ENCODE results near the gene POLR2F. TPM values are rescaled to one million over a fixed set of nuclear protein-coding genes. Genes with fewer than 3 reads are reported as not detected.

The POLR2F gene
- total RNA-seq, 1 experiment from 2014 or later: 107 TPM

- intact Hi-C loops (cut with micrococcal nuclease): no loop called here
- Histone ChIP-seq H3K27ac (ENCODE audit: low read depth, low read length) (no peak overlapping the region), H3K36me3 (ENCODE audit: control insufficient read depth in 1 of 2, insufficient read depth in 2 of 2, low read length in 2 of 2) (no peaks in the 10 kb centered on the region), H3K4me1 (ENCODE audit: control insufficient read depth in 1 of 2, insufficient read depth in 2 of 2, low read length in 2 of 2) (no peaks in the 10 kb centered on the region), H3K27me3 (ENCODE audit: insufficient read depth, low read length) (no peaks in the 10 kb centered on the region), H3K9me2 (ENCODE audit: insufficient read depth) (no peaks in the 10 kb centered on the region), H2AFZ (ENCODE audit: low read depth, low read length, poor library complexity, severe bottlenecking) (no peak overlapping the region), H3K4me3 (replicated peaks in 1 of 2; ENCODE audit: low read depth in 1 of 2, low read length in 2 of 2) (no peak overlapping the region), H3K4me2 (ENCODE audit: low read length) (no peak overlapping the region), H3K9me3 (ENCODE audit: control insufficient read depth in 1 of 2, insufficient read depth in 1 of 2, low read depth in 1 of 2, low read length in 2 of 2) (no peaks in the 10 kb centered on the region), H3K9ac (ENCODE audit: low read length) (no peak overlapping the region), H3K79me2 (ENCODE audit: insufficient read depth, low read length) (no peaks in the 10 kb centered on the region), H4K20me1 (ENCODE audit: insufficient read depth) (no peaks in the 10 kb centered on the region)
- ATAC-seq: no peak
- no peak for TF ChIP-seq SRF (IDR thresholded peaks at IDR 0.05; ENCODE audit: low read depth)
- no TSS peak for BruUV-seq (replicated peaks)
- CTCF ChIA-PET: no interaction called here
- DNase-seq (ENCODE audit: low read depth, low spot score): no peak
- RAD21 ChIA-PET (ENCODE audit: low non-redundant PET in 1 of 2, low total read pairs in 2 of 2, uncharacterized antibody in 2 of 2, unreplicated experiment in 2 of 2): no interaction called here
- POLR2A ChIA-PET: no interaction called here
Observed at GRCh38 chr22:38007330-38007902, 53.9 kb downstream of the POLR2F start.

GRCh38 chr22:38009000-38009806 lies 55.7 kb downstream of the POLR2F start:
- Histone ChIP-seq H3K27me3 (ENCODE audit: insufficient read depth, low read length) (no peaks in the 10 kb centered on the region), H3K4me3 (replicated peaks in 1 of 2; ENCODE audit: low read depth in 1 of 2, low read length in 2 of 2) (no peak overlapping the region), H3K4me1 (ENCODE audit: control insufficient read depth in 1 of 2, insufficient read depth in 2 of 2, low read length in 2 of 2) (peaks cover 0 to 11% of the 10 kb centered on the region in 2 experiments; a peak in 1 of 4 replicates), H3K4me2 (ENCODE audit: low read length) (no peak overlapping the region), H3K36me3 (ENCODE audit: control insufficient read depth in 1 of 2, insufficient read depth in 2 of 2, low read length in 2 of 2) (no peaks in the 10 kb centered on the region), H3K9me3 (ENCODE audit: control insufficient read depth in 1 of 2, insufficient read depth in 1 of 2, low read depth in 1 of 2, low read length in 2 of 2) (no peaks in the 10 kb centered on the region), H3K9ac (ENCODE audit: low read length) (no peak overlapping the region), H3K27ac (ENCODE audit: low read depth, low read length) (no peak overlapping the region), H2AFZ (ENCODE audit: low read depth, low read length, poor library complexity, severe bottlenecking) (no peak overlapping the region), H3K9me2 (ENCODE audit: insufficient read depth) (no peaks in the 10 kb centered on the region), H4K20me1 (ENCODE audit: insufficient read depth) (no peaks in the 10 kb centered on the region), H3K79me2 (ENCODE audit: insufficient read depth, low read length) (no peaks in the 10 kb centered on the region)
- intact Hi-C loops (cut with micrococcal nuclease): no loop called here
- DNase-seq (ENCODE audit: low read depth, low spot score) (no peak), ATAC-seq (no peak)
- BruUV-seq (replicated peaks): no TSS peak
- ChIA-PET POLR2A (interaction anchor here (0.6 kb wide), 1 partner anchor 208 kb away, joined by 3 read pairs; no protein-coding TSS in a partner anchor), CTCF (no interaction called here), RAD21 (ENCODE audit: low non-redundant PET in 1 of 2, low total read pairs in 2 of 2, uncharacterized antibody in 2 of 2, unreplicated experiment in 2 of 2) (no interaction called here)
- TF ChIP-seq EGR1 (IDR thresholded peaks at IDR 0.05; ENCODE audit: low read depth): no peak
- TF ChIP-seq ZNF274 (IDR thresholded peaks at IDR 0.05; ENCODE audit: low read depth, low read length): no peak
- TF ChIP-seq, protein P1, sequence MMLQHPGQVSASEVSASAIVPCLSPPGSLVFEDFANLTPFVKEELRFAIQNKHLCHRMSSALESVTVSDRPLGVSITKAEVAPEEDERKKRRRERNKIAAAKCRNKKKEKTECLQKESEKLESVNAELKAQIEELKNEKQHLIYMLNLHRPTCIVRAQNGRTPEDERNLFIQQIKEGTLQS (IDR thresholded peaks at IDR 0.05): no peak
- no peak for TF ChIP-seq POLR2AphosphoS5 (IDR thresholded peaks at IDR 0.05; ENCODE audit: low read depth, low read length)
- TF ChIP-seq, protein P2, sequence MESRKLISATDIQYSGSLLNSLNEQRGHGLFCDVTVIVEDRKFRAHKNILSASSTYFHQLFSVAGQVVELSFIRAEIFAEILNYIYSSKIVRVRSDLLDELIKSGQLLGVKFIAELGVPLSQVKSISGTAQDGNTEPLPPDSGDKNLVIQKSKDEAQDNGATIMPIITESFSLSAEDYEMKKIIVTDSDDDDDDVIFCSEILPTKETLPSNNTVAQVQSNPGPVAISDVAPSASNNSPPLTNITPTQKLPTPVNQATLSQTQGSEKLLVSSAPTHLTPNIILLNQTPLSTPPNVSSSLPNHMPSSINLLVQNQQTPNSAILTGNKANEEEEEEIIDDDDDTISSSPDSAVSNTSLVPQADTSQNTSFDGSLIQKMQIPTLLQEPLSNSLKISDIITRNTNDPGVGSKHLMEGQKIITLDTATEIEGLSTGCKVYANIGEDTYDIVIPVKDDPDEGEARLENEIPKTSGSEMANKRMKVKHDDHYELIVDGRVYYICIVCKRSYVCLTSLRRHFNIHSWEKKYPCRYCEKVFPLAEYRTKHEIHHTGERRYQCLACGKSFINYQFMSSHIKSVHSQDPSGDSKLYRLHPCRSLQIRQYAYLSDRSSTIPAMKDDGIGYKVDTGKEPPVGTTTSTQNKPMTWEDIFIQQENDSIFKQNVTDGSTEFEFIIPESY (IDR thresholded peaks at IDR 0.05; ENCODE audit: extremely low read depth, insufficient replicate concordance, low read length): no peak
- TF ChIP-seq EZH2 (IDR thresholded peaks at IDR 0.05): no peak
- no peak for TF ChIP-seq EZH2phosphoT487 (IDR thresholded peaks at IDR 0.05; ENCODE audit: borderline replicate concordance)
- no peak for TF ChIP-seq JUND (IDR thresholded peaks at IDR 0.05)
- TF ChIP-seq POLR2A (IDR thresholded peaks at IDR 0.05; ENCODE audit: borderline replicate concordance, extremely low read depth, insufficient read depth, insufficient read length): no peak
- TF ChIP-seq CBX3 (IDR thresholded peaks at IDR 0.05; ENCODE audit: low read depth): no peak
- TF ChIP-seq SRF (IDR thresholded peaks at IDR 0.05; ENCODE audit: low read depth): no peak
- TF ChIP-seq, protein P3, sequence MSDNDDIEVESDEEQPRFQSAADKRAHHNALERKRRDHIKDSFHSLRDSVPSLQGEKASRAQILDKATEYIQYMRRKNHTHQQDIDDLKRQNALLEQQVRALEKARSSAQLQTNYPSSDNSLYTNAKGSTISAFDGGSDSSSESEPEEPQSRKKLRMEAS (IDR thresholded peaks at IDR 0.05): no peak
